IPS DF 19.7 (cell line): ENCODE measurements around the gene TRIM72.
"Not testable (repeated sequence)": the region's sequence is repeated elsewhere in the genome, so short reads cannot be mapped to it uniquely, and the experiment has no call there.

Source experiments
- DNase-seq: peaks from one replicate; pipeline ENCODE4 v3.0.0-alpha.2; 2013; ENCODE audit warnings: low read depth, low spot score

The TRIM72 gene

GRCh38 chr16:31213877-31214707 is at the start of gene TRIM72:
TSS of gene TRIM72 (plus strand) at chr16:31214119. CDS start at chr16:31214739, 620 bp downstream.
- no peak for DNase-seq

- no peak for DNase-seq
Measured at GRCh38 chr16:31167315-31167714, 46.6 kb upstream of the TRIM72 start.

- DNase-seq: no peak
Measured at GRCh38 chr16:31168848-31169247, 45.1 kb upstream of the TRIM72 start.

- not testable (repeated sequence) for DNase-seq
Measured at GRCh38 chr16:31170048-31170447, 43.9 kb upstream of the TRIM72 start.

- DNase-seq: no peak
Measured at GRCh38 chr16:31177136-31177535, 36.8 kb upstream of the TRIM72 start.

- DNase-seq: no peak
Measured at GRCh38 chr16:31179219-31179746, 34.6 kb upstream of the TRIM72 start.

- DNase-seq: no peak
Measured at GRCh38 chr16:31179747-31180459, 34.0 kb upstream of the TRIM72 start, which contains the start of gene FUS. TSS of gene FUS (plus strand) at chr16:31180139. CDS start at chr16:31180215, 76 bp downstream.

GRCh38 chr16:31181102-31181830 is 32.7 kb upstream of the TRIM72 start:
- no peak for DNase-seq

- no peak for DNase-seq
Measured at GRCh38 chr16:31182391-31182790, 31.5 kb upstream of the TRIM72 start.

GRCh38 chr16:31183432-31184428 is 30.2 kb upstream of the TRIM72 start:
- DNase-seq: no peak

GRCh38 chr16:31184888-31185287 is 29.0 kb upstream of the TRIM72 start:
- no peak for DNase-seq

- no peak for DNase-seq
Measured at GRCh38 chr16:31185339-31185738, 28.6 kb upstream of the TRIM72 start.

GRCh38 chr16:31186176-31186575 is 27.7 kb upstream of the TRIM72 start:
- DNase-seq: no peak

GRCh38 chr16:31186930-31187807 is 26.8 kb upstream of the TRIM72 start:
- DNase-seq: no peak

- no peak for DNase-seq
Measured at GRCh38 chr16:31187808-31188189, 26.1 kb upstream of the TRIM72 start.

GRCh38 chr16:31188450-31189411 is 25.2 kb upstream of the TRIM72 start:
- no peak for DNase-seq

GRCh38 chr16:31189412-31189778 is 24.5 kb upstream of the TRIM72 start:
- no peak for DNase-seq

GRCh38 chr16:31190061-31190460 is 23.9 kb upstream of the TRIM72 start:
- DNase-seq: no peak
